Suprapubic skin (tissue), 4 donors: ENCODE measurements around the gene PDGFRA. TPM values are rescaled to one million over a fixed set of nuclear protein-coding genes. Genes with fewer than 3 reads are reported as not detected.

Experiments used
- DNase-seq, 2 donors: peaks; one replicate each; pipeline ENCODE4 v3.0.0-alpha.2; 2019; ENCODE audit warnings: low spot score in 2 of 2
- H3K27ac ChIP-seq: fragments of 200-600 bp; sonication (generic); one replicate; pipeline ENCODE4 v1.5.1; 2019
- H3K27me3 ChIP-seq: fragments of 200-600 bp; sonication (generic); one replicate; pipeline ENCODE4 v1.5.1; 2019
- H3K36me3 ChIP-seq: fragments of 200-600 bp; sonication (generic); one replicate; pipeline ENCODE4 v1.5.1; 2019
- H3K4me1 ChIP-seq: fragments of 200-600 bp; sonication (generic); one replicate; pipeline ENCODE4 v1.5.1; 2019
- H3K4me3 ChIP-seq: fragments of 200-600 bp; sonication (generic); one replicate; pipeline ENCODE4 v1.5.1; 2019; ENCODE audit warnings: mild to moderate bottlenecking
- H3K9me3 ChIP-seq: fragments of 200-600 bp; sonication (generic); one replicate; pipeline ENCODE4 v1.5.1; 2019
- EP300 ChIP-seq: sonication (generic); formaldehyde crosslinking; IDR thresholded peaks from one replicate; pipeline ENCODE4 v1.6.1; 2017; ENCODE audit warnings: antibody characterized with exemption
- POLR2A ChIP-seq, 2 donors: fragments of 450-650 bp; IDR thresholded peaks; one replicate each; pipeline ENCODE4 v1.6.1; 2017; ENCODE audit warnings: antibody characterized with exemption in 2 of 2, mild to moderate bottlenecking in 2 of 2, moderate library complexity in 2 of 2
- POLR2AphosphoS5 ChIP-seq, 3 donors: sonication (generic); formaldehyde crosslinking; IDR thresholded peaks; one replicate each; pipeline ENCODE4 v1.6.1; 2017; ENCODE audit warnings: antibody characterized with exemption in 3 of 3
- WGBS: methylation state at CpG from one replicate; pipeline ENCODE4 v1.1.5; 2018; 5-methylcytosine and 5-hydroxymethylcytosine counted together
- total RNA-seq, 4 donors: library from RNA; depleted of rRNA; stranded (reverse); fragments of >200 nt; gene quantifications; one replicate each; pipeline ENCODE4 v1.1.0, GENCODE V29; 2016
- TF ChIP-seq, protein P1 (sequence below), 2 donors: fragments of 200-600 bp in 1 of 2; fragments of 450-650 bp in 1 of 2; sonication (generic) in 1 of 2; IDR thresholded peaks; one replicate each; pipeline ENCODE4 v1.5.1; 2016 to 2019; ENCODE audit warnings: antibody characterized with exemption in 2 of 2, mild to moderate bottlenecking in 1 of 2, moderate library complexity in 1 of 2

Gene PDGFRA
- total RNA-seq, 4 donors from 2014 or later: 14.6 to 25.1 (median 17.1) TPM

DNA sequence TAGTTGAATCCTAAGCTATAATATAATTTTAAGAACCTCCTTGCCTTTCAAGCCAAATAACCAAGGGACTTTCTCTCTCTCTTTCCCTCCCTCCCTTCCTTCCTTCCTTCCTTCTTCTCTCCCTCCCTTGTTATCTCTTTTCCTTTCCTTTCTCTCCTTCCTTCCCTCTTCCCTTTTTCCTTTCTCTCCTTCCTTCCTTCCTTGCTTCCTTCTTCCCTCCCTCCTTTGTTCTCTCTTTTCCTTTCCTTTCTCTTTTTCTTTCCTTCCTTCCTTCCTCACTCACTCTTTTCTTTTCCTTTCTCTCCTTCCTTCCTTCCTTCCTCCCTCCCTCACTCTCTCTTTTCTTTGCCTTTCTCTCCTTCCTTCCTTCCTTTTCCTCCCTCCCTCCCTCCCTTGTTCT is 42.4 kb downstream of the PDGFRA start:
- no peak for DNase-seq
- Histone ChIP-seq H3K27me3 (no peaks in the 10 kb centered on the region), H3K4me1 (peaks cover 4% of the 10 kb centered on the region), H3K9me3 (no peaks in the 10 kb centered on the region), H3K27ac (no peak overlapping the region), H3K4me3 (no peak overlapping the region), H3K36me3 (peaks cover 3% of the 10 kb centered on the region)
- no peak for TF ChIP-seq POLR2AphosphoS5 (IDR thresholded peaks at IDR 0.05)
- no peak for TF ChIP-seq EP300
- no peak for TF ChIP-seq POLR2A (IDR thresholded peaks at IDR 0.05)
- TF ChIP-seq, protein P1, sequence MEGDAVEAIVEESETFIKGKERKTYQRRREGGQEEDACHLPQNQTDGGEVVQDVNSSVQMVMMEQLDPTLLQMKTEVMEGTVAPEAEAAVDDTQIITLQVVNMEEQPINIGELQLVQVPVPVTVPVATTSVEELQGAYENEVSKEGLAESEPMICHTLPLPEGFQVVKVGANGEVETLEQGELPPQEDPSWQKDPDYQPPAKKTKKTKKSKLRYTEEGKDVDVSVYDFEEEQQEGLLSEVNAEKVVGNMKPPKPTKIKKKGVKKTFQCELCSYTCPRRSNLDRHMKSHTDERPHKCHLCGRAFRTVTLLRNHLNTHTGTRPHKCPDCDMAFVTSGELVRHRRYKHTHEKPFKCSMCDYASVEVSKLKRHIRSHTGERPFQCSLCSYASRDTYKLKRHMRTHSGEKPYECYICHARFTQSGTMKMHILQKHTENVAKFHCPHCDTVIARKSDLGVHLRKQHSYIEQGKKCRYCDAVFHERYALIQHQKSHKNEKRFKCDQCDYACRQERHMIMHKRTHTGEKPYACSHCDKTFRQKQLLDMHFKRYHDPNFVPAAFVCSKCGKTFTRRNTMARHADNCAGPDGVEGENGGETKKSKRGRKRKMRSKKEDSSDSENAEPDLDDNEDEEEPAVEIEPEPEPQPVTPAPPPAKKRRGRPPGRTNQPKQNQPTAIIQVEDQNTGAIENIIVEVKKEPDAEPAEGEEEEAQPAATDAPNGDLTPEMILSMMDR (IDR thresholded peaks at IDR 0.05): no peak

DNA sequence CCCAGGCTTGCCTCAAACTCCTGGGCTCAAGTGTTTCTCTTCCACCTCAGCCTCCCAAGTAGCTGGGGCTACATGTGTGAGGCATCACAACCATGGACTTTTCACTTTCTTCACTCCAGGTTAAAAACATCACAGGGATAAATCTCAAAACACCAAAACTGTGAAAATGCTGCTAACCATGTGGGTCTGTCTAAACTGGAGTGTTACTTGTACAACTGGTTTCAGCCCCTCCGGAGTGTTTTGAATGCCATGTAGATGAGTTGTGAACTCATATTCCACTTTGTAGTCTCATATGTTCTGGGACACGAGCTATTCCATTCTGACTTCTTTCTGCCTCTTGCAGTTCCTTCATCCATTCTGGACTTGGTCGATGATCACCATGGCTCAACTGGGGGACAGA is 43.0 kb downstream of the PDGFRA start:
- Histone ChIP-seq H3K4me1 (peaks cover 10% of the 10 kb centered on the region), H3K4me3 (no peak overlapping the region), H3K27me3 (no peaks in the 10 kb centered on the region), H3K27ac (no peak overlapping the region), H3K9me3 (no peaks in the 10 kb centered on the region), H3K36me3 (peaks cover 3% of the 10 kb centered on the region)
- TF ChIP-seq POLR2A (IDR thresholded peaks at IDR 0.05): no peak
- TF ChIP-seq, protein P1 (IDR thresholded peaks at IDR 0.05): no peak
- no peak for TF ChIP-seq POLR2AphosphoS5 (IDR thresholded peaks at IDR 0.05)
- TF ChIP-seq EP300: no peak
- WGBS: 70% methylated on average over 3 of the region's 3 CpGs
- DNase-seq: no peak

DNA sequence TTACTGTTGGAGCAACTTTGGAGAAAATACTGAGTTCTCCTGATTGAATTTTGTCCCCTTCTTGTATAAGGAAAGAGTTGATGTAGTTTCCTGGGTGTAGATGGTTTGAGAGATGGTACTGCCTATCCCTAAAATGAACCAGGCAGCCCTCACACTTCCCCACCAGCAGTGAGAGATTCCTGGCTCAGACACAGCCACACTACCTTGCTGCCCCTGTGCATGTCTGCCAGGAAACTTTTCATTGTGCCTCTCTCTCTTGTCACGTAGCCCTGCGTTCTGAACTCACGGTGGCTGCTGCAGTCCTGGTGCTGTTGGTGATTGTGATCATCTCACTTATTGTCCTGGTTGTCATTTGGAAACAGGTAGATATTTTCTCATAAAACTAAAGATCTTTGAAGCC is 45.2 kb downstream of the PDGFRA start:
- WGBS: 91% methylated on average over 3 of the region's 3 CpGs
- no peaks in the 10 kb centered on the region for H3K9me3 ChIP-seq
- H3K27ac ChIP-seq: no peak overlapping the region
- no peak overlapping the region for H3K4me3 ChIP-seq
- no peak for DNase-seq
- H3K4me1 ChIP-seq: peaks cover 20% of the 10 kb centered on the region
- peaks cover 3% of the 10 kb centered on the region for H3K36me3 ChIP-seq
- no peaks in the 10 kb centered on the region for H3K27me3 ChIP-seq
- TF ChIP-seq, protein P1 (IDR thresholded peaks at IDR 0.05): no peak
- TF ChIP-seq POLR2A (IDR thresholded peaks at IDR 0.05): no peak
- no peak for TF ChIP-seq EP300
- no peak for TF ChIP-seq POLR2AphosphoS5 (IDR thresholded peaks at IDR 0.05)

DNA sequence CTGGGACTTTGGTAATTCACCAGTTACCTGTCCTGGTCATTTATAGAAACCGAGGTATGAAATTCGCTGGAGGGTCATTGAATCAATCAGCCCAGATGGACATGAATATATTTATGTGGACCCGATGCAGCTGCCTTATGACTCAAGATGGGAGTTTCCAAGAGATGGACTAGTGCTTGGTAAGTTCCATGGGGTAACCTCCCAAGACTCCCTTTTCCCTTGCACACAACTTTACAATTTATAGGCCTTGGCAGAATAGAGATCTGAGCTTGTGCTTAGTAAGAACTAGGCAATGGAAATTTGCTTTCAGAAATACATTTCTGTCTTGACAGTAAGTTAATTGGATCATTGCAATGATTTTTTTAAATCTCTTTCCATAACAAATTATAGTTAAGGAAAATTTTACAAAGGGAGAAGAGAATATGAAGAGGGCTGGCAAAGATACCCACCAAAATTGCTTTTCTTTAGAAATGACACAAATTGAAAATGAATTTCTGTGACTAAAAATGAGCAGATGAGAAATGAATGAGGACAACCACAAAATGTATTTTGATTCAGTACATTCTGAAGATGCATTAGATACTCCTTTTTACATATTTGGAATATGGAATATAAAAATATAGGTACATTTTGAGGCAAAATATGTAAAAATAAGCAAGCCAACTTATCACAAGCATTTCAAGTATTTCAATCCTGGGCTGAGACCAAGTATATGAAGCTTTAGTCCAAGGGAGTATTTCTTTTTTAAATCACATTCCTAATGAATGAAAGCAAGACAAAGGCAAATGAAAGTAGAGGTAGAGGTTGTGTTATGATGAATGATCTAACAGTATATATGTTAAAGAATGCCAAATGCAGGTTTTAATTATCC is 45.9 kb downstream of the PDGFRA start:
- WGBS: 84% methylated on average over 3 of the region's 3 CpGs

More for the DNA sequence above, 45.9 kb downstream of the PDGFRA start:
- Histone ChIP-seq H3K9me3 (no peaks in the 10 kb centered on the region), H3K4me3 (no peak overlapping the region), H3K4me1 (peaks cover 20% of the 10 kb centered on the region), H3K27me3 (no peaks in the 10 kb centered on the region), H3K27ac (no peak overlapping the region), H3K36me3 (peaks cover 3% of the 10 kb centered on the region)
- no peak for DNase-seq
- TF ChIP-seq, protein P1 (IDR thresholded peaks at IDR 0.05): no peak
- TF ChIP-seq EP300: no peak
- TF ChIP-seq POLR2AphosphoS5 (IDR thresholded peaks at IDR 0.05): no peak
- no peak for TF ChIP-seq POLR2A (IDR thresholded peaks at IDR 0.05)
